ENCODE data around the gene CAMK1G.

GRCh38 chr1:209561532-209561931, 22.0 kb upstream of the CAMK1G start:
- no peak for TF ChIP-seq NFE2L2 (IDR thresholded peaks at IDR 0.05; ENCODE audit: low read depth, low read length)
- TF ChIP-seq POLR2A (IDR thresholded peaks at IDR 0.05; ENCODE audit: low read depth, low read length): no peak
- no peak for TF ChIP-seq FOS (IDR thresholded peaks at IDR 0.05; ENCODE audit: low read depth, low read length)
- no peak for TF ChIP-seq CTCF (conservative IDR thresholded peaks at IDR 0.05; ENCODE audit: low read depth, low read length)
- no peak for TF ChIP-seq CEBPB (IDR thresholded peaks at IDR 0.05; ENCODE audit: low read depth, low read length)
- TF ChIP-seq MAZ (IDR thresholded peaks at IDR 0.05; ENCODE audit: borderline replicate concordance, low read depth, low read length): no peak
- TF ChIP-seq USF2 (IDR thresholded peaks at IDR 0.05; ENCODE audit: low read depth, low read length): no peak
- TF ChIP-seq RCOR1 (IDR thresholded peaks at IDR 0.05; ENCODE audit: insufficient replicate concordance, low read length): no peak
- no peak for TF ChIP-seq SMC3 (IDR thresholded peaks at IDR 0.05; ENCODE audit: low read depth, low read length)
- no peak for TF ChIP-seq BHLHE40 (IDR thresholded peaks at IDR 0.05; ENCODE audit: low read depth, low read length)

All from IMR-90 (cell line).